ENCODE results near the gene CD55. TPM values are rescaled to one million over a fixed set of nuclear protein-coding genes. Genes with fewer than 3 reads are reported as not detected.
A peak's percentile ranks its signal among the peaks of the same experiment; 100 is the strongest.

CD55 gene
- total RNA-seq, 1 donor from 2014 or later, result 35.4 TPM

GRCh38 chr1:207288315-207288714 lies 33.2 kb upstream of the CD55 start:
- Histone ChIP-seq H3K36me3 (ENCODE audit: control insufficient read depth, insufficient read depth, low read length) (no peaks in the 10 kb centered on the region), H3K4me3 (ENCODE audit: low read depth, low read length) (no peak overlapping the region), H3K27me3 (ENCODE audit: control insufficient read depth, insufficient read depth, low read length) (no peaks in the 10 kb centered on the region)
- no peak for DNase-seq (ENCODE audit: low read depth)
- TF ChIP-seq CTCF (IDR thresholded peaks at IDR 0.05; ENCODE audit: insufficient read depth, low read length, poor library complexity, severe bottlenecking), result no peak

DNA sequence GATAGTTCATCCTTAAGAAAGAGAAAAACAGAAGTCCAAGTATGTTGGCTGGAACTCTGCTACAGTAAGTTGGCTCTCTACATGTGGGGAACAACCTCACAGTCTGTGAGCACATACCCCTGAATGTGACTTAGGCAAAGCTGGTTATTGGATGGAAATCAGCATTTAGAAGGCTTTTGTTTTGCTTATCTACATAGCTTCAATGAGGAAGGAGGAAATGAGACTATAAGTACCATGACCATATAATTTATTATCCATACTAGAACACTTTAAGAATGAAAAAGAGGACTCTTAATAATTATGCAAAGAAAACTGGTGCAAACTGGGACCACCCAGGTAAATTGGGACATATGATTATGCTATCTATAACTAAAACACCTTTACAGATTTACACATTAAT lies 31.7 kb upstream of the CD55 start:
- H3K36me3 ChIP-seq (ENCODE audit: control insufficient read depth, insufficient read depth, low read length), result no peaks in the 10 kb centered on the region
- H3K4me3 ChIP-seq (ENCODE audit: low read depth, low read length), result no peak overlapping the region
- TF ChIP-seq CTCF (IDR thresholded peaks at IDR 0.05; ENCODE audit: insufficient read depth, low read length, poor library complexity, severe bottlenecking), result no peak
- DNase-seq (ENCODE audit: low read depth), result no peak
- no peaks in the 10 kb centered on the region for H3K27me3 ChIP-seq (ENCODE audit: control insufficient read depth, insufficient read depth, low read length)

GRCh38 chr1:207291723-207292122 lies 29.8 kb upstream of the CD55 start:
- no peak for DNase-seq (ENCODE audit: low read depth)
- H3K27me3 ChIP-seq (ENCODE audit: control insufficient read depth, insufficient read depth, low read length), result no peaks in the 10 kb centered on the region
- no peak overlapping the region for H3K4me3 ChIP-seq (ENCODE audit: low read depth, low read length)
- H3K36me3 ChIP-seq (ENCODE audit: control insufficient read depth, insufficient read depth, low read length), result no peaks in the 10 kb centered on the region
- no peak for TF ChIP-seq CTCF (IDR thresholded peaks at IDR 0.05; ENCODE audit: insufficient read depth, low read length, poor library complexity, severe bottlenecking)

DNA sequence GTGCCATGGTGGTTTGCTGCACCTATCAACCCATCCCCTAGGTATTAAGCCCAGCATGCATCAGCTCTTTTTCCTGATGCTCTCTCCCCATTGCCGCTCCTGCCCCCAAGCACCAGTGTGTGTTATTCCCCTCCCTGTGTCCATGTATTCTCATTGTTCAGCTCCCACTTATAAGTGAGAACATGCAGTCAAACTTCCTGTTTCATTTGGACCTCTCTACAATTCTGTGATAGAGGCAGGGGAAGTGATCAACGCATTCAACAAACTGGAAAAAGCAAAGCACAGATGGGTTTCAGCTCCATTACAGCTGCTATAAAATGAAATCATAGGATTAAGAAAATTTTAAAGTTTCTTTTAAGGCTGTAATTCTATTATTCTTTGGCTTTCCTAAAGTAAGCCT lies 23.3 kb upstream of the CD55 start:
- no peak for TF ChIP-seq CTCF (IDR thresholded peaks at IDR 0.05; ENCODE audit: insufficient read depth, low read length, poor library complexity, severe bottlenecking)

DNA sequence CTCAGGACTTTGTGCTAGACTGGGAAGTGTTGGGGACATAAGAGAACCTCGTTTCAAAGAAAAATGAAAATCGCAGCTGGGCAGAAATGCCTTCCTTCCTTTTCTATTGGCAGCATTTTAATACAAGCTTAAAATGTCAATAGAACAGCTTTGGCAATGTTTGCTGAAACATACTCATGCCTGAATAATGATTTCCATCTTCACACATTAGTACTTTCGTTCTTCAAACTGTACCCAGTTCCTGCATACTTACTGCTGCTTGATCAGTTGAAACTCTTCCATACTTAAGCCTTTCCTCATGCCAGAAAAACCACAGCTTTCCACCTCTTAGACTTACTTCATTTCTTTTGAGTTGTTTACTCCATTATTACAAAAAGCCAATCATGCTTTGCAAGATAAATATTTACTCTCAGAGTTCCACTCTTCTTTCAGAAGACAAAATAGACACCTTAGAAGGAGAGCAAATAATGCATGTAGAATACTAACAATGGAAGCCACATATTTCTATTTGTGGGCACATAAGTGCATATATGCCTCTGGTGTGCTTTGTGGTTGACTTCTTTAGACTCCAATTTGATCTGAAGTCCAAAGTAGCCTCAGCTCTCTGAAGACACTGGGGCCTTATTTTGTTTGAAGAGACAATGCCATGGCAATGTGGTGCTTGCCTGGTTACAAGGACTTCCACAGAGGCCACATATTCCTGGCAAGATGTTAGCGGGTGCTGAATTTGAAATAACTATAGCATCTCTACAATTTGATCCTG lies 22.7 kb upstream of the CD55 start:
- H3K36me3 ChIP-seq (ENCODE audit: control insufficient read depth, insufficient read depth, low read length), result no peaks in the 10 kb centered on the region
- TF ChIP-seq CTCF (IDR thresholded peaks at IDR 0.05; ENCODE audit: insufficient read depth, low read length, poor library complexity, severe bottlenecking), result no peak
- H3K4me3 ChIP-seq (ENCODE audit: low read depth, low read length), result no peak overlapping the region
- peak; percentile 56 for DNase-seq (ENCODE audit: low read depth)
- H3K27me3 ChIP-seq (ENCODE audit: control insufficient read depth, insufficient read depth, low read length), result no peaks in the 10 kb centered on the region

More for the DNA sequence above, 23.3 kb upstream of the CD55 start:
- Histone ChIP-seq H3K36me3 (ENCODE audit: control insufficient read depth, insufficient read depth, low read length) (no peaks in the 10 kb centered on the region), H3K4me3 (ENCODE audit: low read depth, low read length) (no peak overlapping the region), H3K27me3 (ENCODE audit: control insufficient read depth, insufficient read depth, low read length) (no peaks in the 10 kb centered on the region)
- DNase-seq (ENCODE audit: low read depth), result no peak

- no peaks in the 10 kb centered on the region for H3K27me3 ChIP-seq (ENCODE audit: control insufficient read depth, insufficient read depth, low read length)
- no peaks in the 10 kb centered on the region for H3K36me3 ChIP-seq (ENCODE audit: control insufficient read depth, insufficient read depth, low read length)
- H3K4me3 ChIP-seq (ENCODE audit: low read depth, low read length), result no peak overlapping the region
- TF ChIP-seq CTCF (IDR thresholded peaks at IDR 0.05; ENCODE audit: insufficient read depth, low read length, poor library complexity, severe bottlenecking), result no peak
- DNase-seq (ENCODE audit: low read depth), result no peak
Measured at GRCh38 chr1:207300970-207301369, 20.5 kb upstream of the CD55 start.
